ENCODE measurements around the gene SLC51A.

DNA sequence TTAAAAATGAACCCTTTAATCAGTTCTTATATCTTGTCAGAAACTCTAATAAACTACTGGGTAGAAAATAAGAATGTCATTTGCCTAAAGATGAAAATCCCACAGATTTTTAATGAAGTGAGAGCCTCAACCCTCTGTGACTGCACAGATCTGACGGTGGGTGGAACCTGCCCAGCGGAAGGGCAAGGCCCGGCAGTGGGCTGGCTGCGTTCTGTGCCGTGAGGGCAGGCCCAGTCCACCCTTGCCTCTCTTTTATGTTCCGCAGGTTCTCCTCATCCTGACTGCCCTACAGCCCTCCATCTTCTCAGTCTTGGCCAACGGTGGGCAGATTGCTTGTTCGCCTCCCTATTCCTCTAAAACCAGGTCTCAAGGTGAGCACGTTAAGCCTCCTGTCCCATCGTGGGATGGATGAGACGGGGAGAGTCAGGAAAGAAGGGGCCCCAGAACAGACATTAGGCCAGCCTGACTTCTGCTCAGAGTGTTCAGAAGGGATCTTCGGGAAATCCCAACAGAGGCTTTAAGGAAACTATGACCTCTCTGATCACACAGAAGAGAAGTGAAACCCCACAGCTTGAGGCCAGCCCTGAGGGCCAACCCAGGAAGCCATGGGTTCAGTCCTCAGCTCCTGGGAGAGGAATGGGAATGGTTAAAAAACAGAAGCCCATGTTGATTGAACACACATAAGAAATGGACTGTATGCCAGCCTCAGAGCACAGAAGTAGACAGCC lies 16.0 kb downstream of the SLC51A start:
- no peak for TF ChIP-seq POLR2A (IDR thresholded peaks at IDR 0.05)
- TF ChIP-seq, protein P1, sequence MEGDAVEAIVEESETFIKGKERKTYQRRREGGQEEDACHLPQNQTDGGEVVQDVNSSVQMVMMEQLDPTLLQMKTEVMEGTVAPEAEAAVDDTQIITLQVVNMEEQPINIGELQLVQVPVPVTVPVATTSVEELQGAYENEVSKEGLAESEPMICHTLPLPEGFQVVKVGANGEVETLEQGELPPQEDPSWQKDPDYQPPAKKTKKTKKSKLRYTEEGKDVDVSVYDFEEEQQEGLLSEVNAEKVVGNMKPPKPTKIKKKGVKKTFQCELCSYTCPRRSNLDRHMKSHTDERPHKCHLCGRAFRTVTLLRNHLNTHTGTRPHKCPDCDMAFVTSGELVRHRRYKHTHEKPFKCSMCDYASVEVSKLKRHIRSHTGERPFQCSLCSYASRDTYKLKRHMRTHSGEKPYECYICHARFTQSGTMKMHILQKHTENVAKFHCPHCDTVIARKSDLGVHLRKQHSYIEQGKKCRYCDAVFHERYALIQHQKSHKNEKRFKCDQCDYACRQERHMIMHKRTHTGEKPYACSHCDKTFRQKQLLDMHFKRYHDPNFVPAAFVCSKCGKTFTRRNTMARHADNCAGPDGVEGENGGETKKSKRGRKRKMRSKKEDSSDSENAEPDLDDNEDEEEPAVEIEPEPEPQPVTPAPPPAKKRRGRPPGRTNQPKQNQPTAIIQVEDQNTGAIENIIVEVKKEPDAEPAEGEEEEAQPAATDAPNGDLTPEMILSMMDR (IDR thresholded peaks at IDR 0.05 in 8 of 11, conservative IDR thresholded peaks at IDR 0.05 in 3 of 11), result no peak

Data from spleen (tissue), 7 donors.